Measurements from ENCODE around the gene MFAP4.

MFAP4 gene

DNA sequence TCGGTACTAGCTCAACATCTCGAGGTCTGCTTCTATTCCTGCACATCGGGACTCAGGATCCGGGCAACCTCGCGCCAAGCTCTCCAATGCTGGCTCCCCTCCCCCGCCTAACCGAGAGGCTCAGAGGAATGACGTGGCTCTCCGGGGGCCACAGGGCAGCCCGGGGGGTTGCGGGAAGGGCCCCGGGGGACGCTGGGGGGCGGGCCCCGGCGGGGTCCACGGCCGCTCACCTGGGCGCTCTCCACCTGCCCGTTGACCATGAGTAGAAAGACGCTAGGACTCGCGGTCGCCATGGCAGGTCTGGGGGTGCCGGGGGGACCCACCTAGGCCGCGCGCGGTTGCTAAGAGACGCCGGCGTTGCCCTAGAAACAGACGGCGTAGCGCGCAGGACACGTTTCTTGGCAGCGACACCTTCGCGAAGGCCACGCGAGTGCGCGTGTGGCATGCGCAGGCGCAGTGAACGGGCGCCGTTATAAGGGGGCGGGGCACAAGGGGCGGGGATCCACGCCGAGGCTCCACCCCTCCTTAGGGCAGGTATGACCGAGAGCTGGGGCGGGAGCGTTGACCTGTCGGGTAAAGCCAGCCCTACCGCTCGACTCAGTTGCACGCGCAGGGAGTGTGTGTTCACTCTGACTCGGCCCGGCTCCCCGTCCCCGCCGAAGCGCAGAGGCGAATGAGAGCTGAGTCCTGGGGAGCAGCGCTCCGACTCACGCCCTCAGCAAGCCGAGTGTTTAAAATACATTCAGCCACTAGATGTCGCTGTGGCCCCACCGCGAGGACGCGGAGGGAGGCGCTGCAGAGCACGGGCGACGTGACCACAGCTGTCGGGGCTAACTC is 24.5 kb downstream of the MFAP4 start, which contains the start of gene B9D1:
TSS of gene B9D1 (minus strand) at position 447 of the 837 bp plus-strand sequence. CDS start at position 293, 154 bp downstream.
- DNase-seq, result peak; percentile 83
- TF ChIP-seq, protein P1, sequence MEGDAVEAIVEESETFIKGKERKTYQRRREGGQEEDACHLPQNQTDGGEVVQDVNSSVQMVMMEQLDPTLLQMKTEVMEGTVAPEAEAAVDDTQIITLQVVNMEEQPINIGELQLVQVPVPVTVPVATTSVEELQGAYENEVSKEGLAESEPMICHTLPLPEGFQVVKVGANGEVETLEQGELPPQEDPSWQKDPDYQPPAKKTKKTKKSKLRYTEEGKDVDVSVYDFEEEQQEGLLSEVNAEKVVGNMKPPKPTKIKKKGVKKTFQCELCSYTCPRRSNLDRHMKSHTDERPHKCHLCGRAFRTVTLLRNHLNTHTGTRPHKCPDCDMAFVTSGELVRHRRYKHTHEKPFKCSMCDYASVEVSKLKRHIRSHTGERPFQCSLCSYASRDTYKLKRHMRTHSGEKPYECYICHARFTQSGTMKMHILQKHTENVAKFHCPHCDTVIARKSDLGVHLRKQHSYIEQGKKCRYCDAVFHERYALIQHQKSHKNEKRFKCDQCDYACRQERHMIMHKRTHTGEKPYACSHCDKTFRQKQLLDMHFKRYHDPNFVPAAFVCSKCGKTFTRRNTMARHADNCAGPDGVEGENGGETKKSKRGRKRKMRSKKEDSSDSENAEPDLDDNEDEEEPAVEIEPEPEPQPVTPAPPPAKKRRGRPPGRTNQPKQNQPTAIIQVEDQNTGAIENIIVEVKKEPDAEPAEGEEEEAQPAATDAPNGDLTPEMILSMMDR (IDR thresholded peaks at IDR 0.05; ENCODE audit: low read depth, low read length), result peak; percentile 63
- Histone ChIP-seq H3K9me3 (no peaks in the 10 kb centered on the region), H3K27me3 (no peaks in the 10 kb centered on the region), H3K36me3 (no peaks in the 10 kb centered on the region), H3K4me1 (no peaks in the 10 kb centered on the region), H3K4me3 (ENCODE audit: low read depth, low read length) (peak within 1 kb of the TSS; percentile 67)

DNA sequence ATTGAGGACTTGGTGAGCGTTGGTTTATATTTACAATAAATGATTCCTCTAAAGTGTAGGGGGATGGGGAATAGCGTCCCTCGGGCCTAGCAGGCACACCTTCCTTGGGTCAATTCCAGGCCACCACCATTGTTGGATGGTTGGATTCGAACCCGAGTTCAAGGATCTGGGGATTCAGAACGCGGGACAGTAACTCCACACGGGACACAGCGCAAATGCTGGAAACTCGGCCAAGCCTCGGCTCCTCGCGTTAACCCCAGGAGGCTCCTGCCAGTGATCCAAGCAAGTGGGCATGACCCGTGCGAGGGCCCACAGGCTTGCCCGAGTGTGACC is 25.1 kb downstream of the MFAP4 start:
- no peaks in the 10 kb centered on the region for H3K4me1 ChIP-seq
- no peaks in the 10 kb centered on the region for H3K9me3 ChIP-seq
- H3K36me3 ChIP-seq, result no peaks in the 10 kb centered on the region
- no peaks in the 10 kb centered on the region for H3K27me3 ChIP-seq
- no peak for DNase-seq
- peak overlapping the region; percentile 67 for H3K4me3 ChIP-seq (ENCODE audit: low read depth, low read length)
- TF ChIP-seq, protein P1 (IDR thresholded peaks at IDR 0.05; ENCODE audit: low read depth, low read length), result no peak

DNA sequence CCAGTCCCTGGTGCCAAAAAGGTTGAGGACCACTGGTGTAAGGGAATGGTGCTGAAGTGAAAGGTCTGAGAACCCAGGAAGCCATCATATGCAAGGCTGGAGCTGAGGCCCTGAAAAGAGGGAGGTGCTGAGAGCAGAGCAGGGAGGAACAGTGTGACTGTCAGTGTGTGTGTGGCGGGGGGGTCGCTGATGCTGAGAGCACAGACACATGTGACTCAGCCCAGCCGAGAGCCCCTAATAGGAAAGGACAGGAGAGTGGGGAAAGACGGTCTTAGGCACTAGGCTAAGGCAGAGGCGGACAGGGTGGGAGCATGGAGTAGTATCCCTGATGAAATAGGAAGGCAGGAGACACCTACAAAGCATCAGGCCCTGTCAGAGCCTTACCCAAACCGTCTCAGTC is 25.7 kb downstream of the MFAP4 start:
- no peak for DNase-seq
- Histone ChIP-seq H3K9me3 (no peaks in the 10 kb centered on the region), H3K27me3 (no peaks in the 10 kb centered on the region), H3K4me1 (no peaks in the 10 kb centered on the region), H3K36me3 (no peaks in the 10 kb centered on the region), H3K4me3 (ENCODE audit: low read depth, low read length) (no peak overlapping the region)
- TF ChIP-seq, protein P1 (IDR thresholded peaks at IDR 0.05; ENCODE audit: low read depth, low read length), result no peak

DNA sequence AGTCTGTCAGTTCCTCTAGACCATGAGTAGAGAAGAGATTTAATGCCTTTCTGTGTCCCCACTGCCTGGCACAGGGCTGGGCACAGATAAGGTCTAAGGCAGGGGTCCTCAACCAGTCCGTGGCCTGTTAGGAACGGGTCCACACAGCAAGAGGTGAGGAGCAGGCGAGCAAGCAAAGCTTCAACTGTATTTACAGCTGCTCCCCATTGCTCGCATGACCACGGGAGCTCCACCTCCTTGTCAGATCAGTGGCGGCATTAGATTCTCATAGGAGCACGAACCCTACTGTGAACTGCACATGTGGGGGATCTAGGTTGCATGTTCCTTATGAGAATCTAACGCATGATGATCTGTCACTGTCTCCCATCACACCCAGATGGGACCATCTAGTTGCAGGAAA is 26.2 kb downstream of the MFAP4 start:
- TF ChIP-seq, protein P1 (IDR thresholded peaks at IDR 0.05; ENCODE audit: low read depth, low read length), result no peak
- Histone ChIP-seq H3K4me3 (ENCODE audit: low read depth, low read length) (no peak overlapping the region), H3K9me3 (no peaks in the 10 kb centered on the region), H3K4me1 (no peaks in the 10 kb centered on the region), H3K27me3 (no peaks in the 10 kb centered on the region), H3K36me3 (no peaks in the 10 kb centered on the region)
- no peak for DNase-seq

DNA sequence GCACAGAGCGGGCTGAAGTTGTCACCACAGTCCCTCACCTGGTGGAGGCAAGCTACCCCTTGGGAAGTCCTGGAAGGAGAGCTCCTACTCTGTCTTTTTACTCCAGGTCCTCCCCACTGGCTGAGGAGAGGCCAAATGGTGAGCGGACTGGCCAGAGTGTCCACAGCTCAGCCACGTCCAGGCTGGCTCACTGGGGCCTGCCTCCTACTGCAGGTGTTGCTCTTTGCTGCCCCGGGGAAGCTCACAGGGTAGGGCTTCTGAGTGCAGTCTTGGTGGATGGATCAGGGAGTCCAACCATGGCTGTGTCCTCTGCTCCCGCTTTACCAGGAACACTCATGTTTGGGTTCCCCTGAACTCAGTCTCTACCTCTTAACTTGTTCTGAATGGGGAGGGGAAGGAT is 27.1 kb downstream of the MFAP4 start:
- TF ChIP-seq, protein P1 (IDR thresholded peaks at IDR 0.05; ENCODE audit: low read depth, low read length), result no peak
- Histone ChIP-seq H3K27me3 (no peaks in the 10 kb centered on the region), H3K4me3 (ENCODE audit: low read depth, low read length) (no peak overlapping the region), H3K36me3 (no peaks in the 10 kb centered on the region), H3K4me1 (no peaks in the 10 kb centered on the region), H3K9me3 (no peaks in the 10 kb centered on the region)
- DNase-seq, result no peak

DNA sequence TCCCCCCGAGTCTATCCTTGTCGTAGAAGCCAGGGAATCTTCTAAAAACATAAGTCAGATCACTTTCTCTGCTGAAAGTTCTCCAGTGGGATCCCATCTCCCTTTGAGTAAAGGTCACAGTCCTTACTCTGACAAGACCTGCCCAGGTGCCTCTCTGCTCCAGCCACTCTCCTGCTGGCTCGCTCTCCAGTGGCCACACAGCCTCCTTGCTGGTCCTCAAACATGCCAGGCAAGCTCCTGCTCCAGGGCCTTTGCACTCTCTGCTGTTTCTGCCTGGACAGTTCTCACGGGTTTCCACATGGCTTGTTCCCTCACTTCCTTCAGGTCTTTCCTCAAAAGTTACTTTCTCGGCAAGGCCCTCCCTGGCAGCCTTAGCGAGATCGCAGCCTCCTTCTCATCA is 27.8 kb downstream of the MFAP4 start:
- Histone ChIP-seq H3K4me1 (no peaks in the 10 kb centered on the region), H3K36me3 (no peaks in the 10 kb centered on the region), H3K9me3 (no peaks in the 10 kb centered on the region), H3K27me3 (no peaks in the 10 kb centered on the region), H3K4me3 (ENCODE audit: low read depth, low read length) (no peak overlapping the region)
- TF ChIP-seq, protein P1 (IDR thresholded peaks at IDR 0.05; ENCODE audit: low read depth, low read length), result no peak
- no peak for DNase-seq
